GM21381 (cell line): ENCODE measurements around the gene PLIN3.
"Not testable (repeated sequence)": the region's sequence is repeated elsewhere in the genome, so short reads cannot be mapped to it uniquely, and the experiment has no call there.

Source experiments
- ATAC-seq: cut with Tn5 transposase; IDR thresholded peaks from one replicate; pipeline ENCODE4 v1.9.1; 2021; ENCODE audit warnings: mild to moderate bottlenecking, moderate library complexity; ENCODE audit not compliant: unreplicated experiment

The PLIN3 gene

GRCh38 chr19:4814625-4815425 is 52.6 kb downstream of the PLIN3 start:
- ATAC-seq = no peak

GRCh38 chr19:4811328-4812131 is 55.9 kb downstream of the PLIN3 start:
- ATAC-seq = no peak

- no peak for ATAC-seq
These were observed 60.3 kb downstream of the PLIN3 start for GRCh38 chr19:4807188-4807587.

- no peak for ATAC-seq
These were observed 61.1 kb downstream of the PLIN3 start for GRCh38 chr19:4806384-4806783.

- ATAC-seq = not testable (repeated sequence)
These were observed 62.3 kb downstream of the PLIN3 start for GRCh38 chr19:4805140-4805539.

DNA sequence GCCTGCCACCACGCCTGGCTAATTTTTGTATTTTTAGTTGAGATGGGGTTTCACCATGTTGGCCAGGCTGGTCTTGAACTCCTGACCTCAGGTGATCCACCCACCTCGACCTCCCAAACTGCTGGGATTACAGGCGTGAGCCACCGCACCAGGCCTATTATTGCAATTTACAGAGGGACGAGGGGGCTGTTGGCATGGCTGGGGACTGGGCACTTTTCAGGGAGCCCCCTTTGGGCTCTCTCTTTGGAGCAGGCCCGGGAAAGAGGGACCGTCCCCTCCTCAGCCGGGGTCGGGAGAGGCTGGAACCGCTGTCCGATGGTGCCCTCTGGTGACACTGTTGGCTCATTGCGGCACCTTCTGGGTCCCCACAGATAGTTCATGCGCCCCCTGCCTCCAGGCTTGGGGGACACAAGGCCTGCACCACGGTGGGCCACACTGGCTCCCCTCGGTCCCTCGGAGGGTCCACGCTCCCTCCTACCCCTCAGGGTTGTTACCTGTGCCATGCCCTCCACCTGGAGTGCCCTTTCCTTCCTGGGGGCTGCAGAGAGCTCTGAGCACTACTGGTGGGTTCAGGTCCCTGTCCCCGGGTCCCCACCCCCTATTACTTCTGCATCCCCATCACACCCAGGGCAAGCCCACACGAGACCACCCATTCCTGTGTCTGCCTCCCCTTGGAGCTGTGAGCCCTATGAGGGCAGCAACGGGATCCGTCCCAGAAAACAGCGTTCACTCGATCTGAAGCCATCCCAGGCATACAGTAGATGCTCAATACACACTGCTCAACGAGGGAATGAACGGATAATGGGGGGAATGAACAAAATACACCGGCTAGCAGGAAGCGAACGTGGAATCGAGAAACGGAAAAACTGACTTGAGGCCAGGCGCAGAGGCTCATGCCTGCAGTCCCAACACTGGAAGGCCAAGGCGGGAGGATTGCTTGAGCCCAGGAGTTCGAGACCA is 63.5 kb downstream of the PLIN3 start:
- ATAC-seq = no peak

DNA sequence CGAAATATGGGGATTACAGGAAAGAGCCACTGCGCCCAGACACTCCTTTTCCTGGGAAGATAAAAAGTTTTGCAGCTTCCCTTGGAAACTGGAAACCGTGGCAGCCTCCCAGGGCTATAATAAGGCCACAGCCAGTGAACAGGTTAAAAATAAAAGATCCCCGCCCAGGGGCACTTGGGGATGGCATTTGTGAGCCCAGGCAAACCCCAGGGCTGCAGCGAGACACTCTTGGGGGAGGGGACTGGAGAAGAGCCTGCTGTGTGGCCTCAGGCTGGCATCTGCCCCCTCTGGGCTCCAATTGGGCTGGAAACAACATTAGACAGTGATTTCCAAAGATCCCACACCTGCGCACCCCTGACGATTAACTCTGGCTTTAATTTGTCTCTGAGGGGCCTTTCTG is 64.8 kb downstream of the PLIN3 start:
- no peak for ATAC-seq

GRCh38 chr19:4801085-4801619 is 66.3 kb downstream of the PLIN3 start:
- ATAC-seq = no peak

DNA sequence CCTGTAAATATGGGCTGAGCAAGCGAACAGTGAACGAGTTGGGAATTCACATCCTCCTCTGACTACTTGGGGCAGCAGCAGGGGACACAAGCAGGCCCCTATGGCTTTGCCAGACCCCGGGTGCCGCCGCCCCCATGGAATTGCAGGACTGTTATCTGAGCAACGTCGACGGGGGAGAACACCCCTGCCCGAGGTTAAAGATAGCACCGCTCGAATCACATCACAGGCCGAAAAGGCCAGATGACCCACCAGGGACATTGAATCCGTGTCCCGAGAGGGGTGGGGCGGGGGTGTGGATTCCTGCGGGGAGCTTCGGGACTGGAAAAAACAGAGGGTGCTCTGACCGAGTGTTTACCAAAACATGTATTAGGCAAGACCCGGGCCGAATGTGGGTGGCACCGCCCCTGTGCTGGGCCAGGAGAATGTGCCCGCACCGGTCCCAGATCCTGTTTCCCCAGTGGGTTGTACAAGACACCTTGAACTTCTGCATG is 66.8 kb downstream of the PLIN3 start:
- ATAC-seq = no peak

DNA sequence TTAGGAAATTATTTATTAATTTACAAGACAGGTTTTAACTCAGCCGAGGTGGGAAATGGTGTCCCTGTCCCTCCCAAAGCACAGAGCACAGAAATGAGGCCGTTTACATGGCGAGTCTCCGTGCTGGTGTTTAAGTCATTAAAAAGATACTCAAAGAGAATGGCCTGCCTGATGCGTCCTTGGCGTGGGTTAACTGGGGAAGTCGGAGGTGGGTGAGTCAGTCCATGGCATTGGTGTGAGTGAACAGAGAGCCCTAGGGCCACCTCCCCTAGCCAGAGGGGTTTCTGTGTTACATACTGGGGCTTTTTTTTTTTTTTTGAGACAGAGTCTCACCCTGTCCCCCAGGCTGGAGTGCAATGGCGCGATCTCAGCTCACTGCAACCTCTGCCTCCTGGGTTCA is 72.1 kb downstream of the PLIN3 start:
- no peak for ATAC-seq

GRCh38 chr19:4794971-4795370 is 72.5 kb downstream of the PLIN3 start:
- ATAC-seq = no peak

DNA sequence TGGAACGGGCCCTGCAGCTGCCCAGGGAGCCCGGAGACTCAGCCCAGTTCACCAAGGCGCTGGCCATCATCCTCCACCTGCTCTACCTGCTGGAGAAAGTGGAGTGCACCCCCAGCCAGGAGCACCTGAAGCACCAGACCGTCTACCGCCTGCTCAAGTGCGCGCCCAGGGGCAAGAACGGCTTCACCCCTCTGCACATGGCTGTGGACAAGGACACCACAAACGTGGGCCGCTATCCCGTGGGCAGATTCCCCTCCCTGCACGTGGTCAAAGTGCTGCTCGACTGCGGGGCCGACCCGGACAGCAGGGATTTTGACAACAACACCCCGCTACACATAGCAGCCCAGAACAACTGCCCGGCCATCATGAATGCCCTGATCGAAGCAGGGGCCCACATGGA is 74.2 kb downstream of the PLIN3 start:
- not testable (repeated sequence) for ATAC-seq

DNA sequence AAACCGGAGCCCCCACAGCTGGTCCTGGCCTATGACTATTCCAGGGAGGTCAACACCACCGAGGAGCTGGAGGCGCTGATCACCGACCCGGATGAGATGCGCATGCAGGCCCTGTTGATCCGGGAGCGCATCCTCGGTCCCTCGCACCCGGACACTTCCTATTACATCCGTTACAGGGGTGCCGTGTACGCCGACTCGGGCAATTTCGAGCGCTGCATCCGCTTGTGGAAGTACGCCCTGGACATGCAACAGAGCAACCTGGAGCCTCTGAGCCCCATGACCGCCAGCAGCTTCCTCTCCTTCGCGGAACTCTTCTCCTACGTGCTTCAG is 74.6 kb downstream of the PLIN3 start:
- not testable (repeated sequence) for ATAC-seq

DNA sequence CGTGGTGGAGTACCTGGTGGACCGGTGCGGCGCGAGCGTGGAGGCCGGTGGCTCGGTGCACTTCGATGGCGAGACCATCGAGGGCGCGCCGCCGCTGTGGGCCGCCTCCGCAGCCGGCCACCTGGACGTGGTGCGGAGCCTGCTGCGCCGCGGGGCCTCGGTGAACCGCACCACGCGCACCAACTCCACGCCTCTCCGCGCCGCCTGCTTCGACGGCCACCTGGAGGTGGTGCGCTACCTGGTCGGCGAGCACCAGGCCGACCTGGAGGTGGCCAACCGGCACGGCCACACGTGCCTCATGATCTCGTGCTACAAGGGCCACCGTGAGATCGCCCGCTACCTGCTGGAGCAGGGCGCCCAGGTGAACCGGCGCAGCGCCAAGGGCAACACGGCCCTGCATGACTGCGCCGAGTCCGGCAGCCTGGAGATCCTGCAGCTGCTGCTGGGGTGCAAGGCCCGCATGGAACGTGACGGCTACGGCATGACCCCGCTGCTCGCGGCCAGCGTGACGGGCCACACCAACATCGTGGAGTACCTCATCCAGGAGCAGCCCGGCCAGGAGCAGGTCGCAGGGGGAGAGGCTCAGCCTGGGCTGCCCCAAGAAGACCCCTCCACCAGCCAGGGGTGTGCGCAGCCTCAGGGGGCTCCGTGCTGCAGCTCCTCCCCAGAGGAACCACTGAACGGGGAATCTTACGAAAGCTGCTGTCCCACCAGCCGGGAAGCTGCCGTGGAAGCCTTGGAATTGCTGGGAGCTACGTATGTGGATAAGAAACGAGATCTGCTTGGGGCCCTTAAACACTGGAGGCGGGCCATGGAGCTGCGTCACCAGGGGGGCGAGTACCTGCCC is 75.2 kb downstream of the PLIN3 start:
- not testable (repeated sequence) for ATAC-seq

DNA sequence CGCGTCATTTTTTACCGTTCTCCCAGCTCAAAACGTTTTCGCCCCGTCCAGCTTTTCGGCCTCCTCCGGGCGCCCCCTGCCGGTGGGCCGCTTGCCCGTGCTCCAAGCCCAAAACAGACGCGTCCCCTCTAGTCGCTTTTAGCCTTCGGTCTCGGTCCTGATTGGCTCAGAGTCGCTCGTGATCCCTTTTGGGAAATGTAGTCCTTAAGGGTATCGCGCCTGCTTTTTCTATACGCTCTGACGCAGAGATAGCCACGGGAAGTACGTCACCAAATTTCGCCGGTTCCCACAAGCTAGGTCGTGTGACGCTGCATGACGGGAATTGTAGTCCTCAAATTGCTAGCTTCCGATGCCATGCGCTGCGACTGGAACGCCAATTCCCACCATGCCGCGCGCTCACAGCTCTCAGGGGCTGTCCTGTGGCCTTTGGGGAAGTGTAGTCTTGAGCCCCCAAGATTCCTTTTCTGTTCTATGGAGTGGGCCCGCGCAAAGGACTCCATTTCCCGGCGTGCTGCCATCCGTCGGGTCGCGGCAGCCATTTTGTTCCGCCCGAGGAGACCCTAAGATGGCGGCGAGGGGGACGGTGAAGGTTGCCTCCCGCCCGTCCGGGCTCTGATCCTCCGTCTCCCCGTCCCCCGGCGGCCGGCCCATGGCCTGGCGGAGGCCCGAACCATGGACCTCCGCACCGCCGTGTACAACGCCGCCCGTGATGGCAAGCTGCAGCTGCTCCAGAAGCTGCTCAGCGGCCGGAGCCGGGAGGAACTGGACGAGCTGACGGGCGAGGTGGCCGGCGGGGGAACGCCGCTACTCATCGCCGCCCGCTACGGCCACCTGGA is 76.1 kb downstream of the PLIN3 start, which contains the start of gene FEM1A:
Gene FEM1A (plus strand): TSS at position 552 of the 836 bp plus-strand sequence. CDS start 121 bp downstream, at position 673.
- peak; percentile 95 for ATAC-seq
